ENCODE data around the gene DIS3L2. TPM values are rescaled to one million over a fixed set of nuclear protein-coding genes. Genes with fewer than 3 reads are reported as not detected.

DIS3L2 gene
- total and polyA plus RNA-seq, 2 experiments from 2014 or later = 15.2 to 25.3 TPM

- Histone ChIP-seq H3K36me3 (ENCODE audit: insufficient read depth) (no peaks in the 10 kb centered on the region), H2AFZ (no peak overlapping the region), H4K20me1 (replicated peaks; ENCODE audit: insufficient read depth) (no peaks in the 10 kb centered on the region), H3K4me1 (ENCODE audit: insufficient read depth) (peaks cover 7% of the 10 kb centered on the region; the same call in 1 of the 2 replicates), H3K27ac (ENCODE audit: low read depth) (no peak overlapping the region), H3K4me2 (no peak overlapping the region), H3K9me2 (ENCODE audit: insufficient read depth) (no peaks in the 10 kb centered on the region), H3F3A (replicated peaks; ENCODE audit: low read depth) (0 out of 2 replicates have a peak, but pooled peaks cover 4% of the 10 kb centered on the region), H3K27me3 (ENCODE audit: insufficient read depth) (no peaks in the 10 kb centered on the region), H3K4me3 (no peak overlapping the region), H3K79me2 (replicated peaks; ENCODE audit: insufficient read depth) (no peaks in the 10 kb centered on the region)
- TF ChIP-seq ZNF114 (CRISPR knock-in tag; IDR thresholded peaks at IDR 0.05) (no peak), ZNF331 (CRISPR knock-in tag; IDR thresholded peaks at IDR 0.05; ENCODE audit: low read depth) (no peak), CREB1 (CRISPR knock-in tag; IDR thresholded peaks at IDR 0.05; ENCODE audit: low read depth) (no peak), ZNF462 (CRISPR knock-in tag; IDR thresholded peaks at IDR 0.05) (no peak), CTCF (conservative IDR thresholded peaks at IDR 0.05; ENCODE audit: low read depth in 2 of 2) (no peak), REST (IDR thresholded peaks at IDR 0.05; ENCODE audit: unreplicated experiment) (no peak), EZH2 (IDR thresholded peaks at IDR 0.05; ENCODE audit: low read depth, unreplicated experiment) (no peak), STAT1 (IDR thresholded peaks at IDR 0.05; ENCODE audit: unreplicated experiment) (no peak)
- Mint-ChIP-seq H3K36me3 (ENCODE audit: low read depth) (no peaks in the 10 kb centered on the region), H3K27ac (no peak overlapping the region), H3K4me1 (peaks cover 15% of the 10 kb centered on the region), H3K4me3 (no peak overlapping the region), H3K27me3 (ENCODE audit: insufficient read depth, low read depth, poor library complexity) (peaks cover 6% of the 10 kb centered on the region), H3K9me3 (no peaks in the 10 kb centered on the region)
- DNase-seq (ENCODE audit: low spot score) (no peak), ATAC-seq (no peak)
Measured at GRCh38 chr2:232376260-232376659, 414.7 kb downstream of the DIS3L2 start.
